BE2C (cell line): ENCODE data around the gene SLC16A8.

ENCODE experiments used
- DNase-seq: peaks from one replicate; pipeline ENCODE4 v3.0.0-alpha.2; 2020
- H3K27me3 ChIP-seq: fragments of 250-450 bp; sonication (Bioruptor Pico); 2 replicates; pipeline ENCODE4 v1.5.1; 2020; ENCODE audit warnings: mild to moderate bottlenecking
- H3K36me3 ChIP-seq: fragments of 250-450 bp; sonication (Bioruptor Pico); 2 replicates; pipeline ENCODE4 v1.5.1; 2020; ENCODE audit warnings: mild to moderate bottlenecking
- H3K4me1 ChIP-seq: fragments of 250-450 bp; sonication (Bioruptor Pico); 2 replicates; pipeline ENCODE4 v1.5.1; 2020
- H3K4me3 ChIP-seq: 2 replicates; pipeline ENCODE4 v1.5.1; 2011; ENCODE audit warnings: low read depth, low read length
- H3K9me3 ChIP-seq: fragments of 250-450 bp; sonication (Bioruptor Pico); 2 replicates; pipeline ENCODE4 v1.5.1; 2020
- CTCF ChIP-seq: IDR thresholded peaks from 2 replicates; pipeline ENCODE4 v1.5.1; 2012; ENCODE audit warnings: mild to moderate bottlenecking, low read depth, low read length

Gene SLC16A8

GRCh38 chr22:38046070-38046748, 37.8 kb downstream of the SLC16A8 start:
- no peaks in the 10 kb centered on the region for H3K27me3 ChIP-seq
- no peaks in the 10 kb centered on the region for H3K4me1 ChIP-seq
- TF ChIP-seq CTCF: no peak
- DNase-seq: no peak
- no peaks in the 10 kb centered on the region for H3K9me3 ChIP-seq
- no peak overlapping the region for H3K4me3 ChIP-seq
- H3K36me3 ChIP-seq: no peaks in the 10 kb centered on the region

GRCh38 chr22:38043151-38044039, 40.6 kb downstream of the SLC16A8 start:
- H3K36me3 ChIP-seq: no peaks in the 10 kb centered on the region
- H3K4me1 ChIP-seq: no peaks in the 10 kb centered on the region
- H3K9me3 ChIP-seq: no peaks in the 10 kb centered on the region
- H3K27me3 ChIP-seq: no peaks in the 10 kb centered on the region
- TF ChIP-seq CTCF: no peak
- no peak for DNase-seq
- H3K4me3 ChIP-seq: no peak overlapping the region

GRCh38 chr22:38042488-38042790, 41.5 kb downstream of the SLC16A8 start:
- no peak for TF ChIP-seq CTCF
- Histone ChIP-seq H3K9me3 (no peaks in the 10 kb centered on the region), H3K4me1 (no peaks in the 10 kb centered on the region), H3K36me3 (no peaks in the 10 kb centered on the region), H3K27me3 (no peaks in the 10 kb centered on the region), H3K4me3 (no peak overlapping the region)
- no peak for DNase-seq

- no peak for DNase-seq
- no peaks in the 10 kb centered on the region for H3K36me3 ChIP-seq
- no peak overlapping the region for H3K4me3 ChIP-seq
- no peaks in the 10 kb centered on the region for H3K27me3 ChIP-seq
- no peak for TF ChIP-seq CTCF
- no peaks in the 10 kb centered on the region for H3K4me1 ChIP-seq
- H3K9me3 ChIP-seq: no peaks in the 10 kb centered on the region
Observed at GRCh38 chr22:38041760-38042487, 42.1 kb downstream of the SLC16A8 start.

- H3K4me3 ChIP-seq: no peak overlapping the region
- H3K27me3 ChIP-seq: no peaks in the 10 kb centered on the region
- no peak for TF ChIP-seq CTCF
- H3K4me1 ChIP-seq: no peaks in the 10 kb centered on the region
- H3K9me3 ChIP-seq: no peaks in the 10 kb centered on the region
- no peak for DNase-seq
- no peaks in the 10 kb centered on the region for H3K36me3 ChIP-seq
Observed at GRCh38 chr22:38040953-38041759, 42.8 kb downstream of the SLC16A8 start.
